Thoracic aorta (tissue), 2 donors: ENCODE measurements around the gene CAPN12. TPM values are rescaled to one million over a fixed set of nuclear protein-coding genes. Genes with fewer than 3 reads are reported as not detected.

Source experiments
- ATAC-seq: fragments of 150-250 bp; one replicate; pipeline ENCODE4 v1.8.0; 2017; ENCODE audit warnings: low read depth; ENCODE audit not compliant: insufficient number of reproducible peaks, low FRiP score
- DNase-seq: peaks from one replicate; pipeline ENCODE4 v3.0.0-alpha.2; 2020; ENCODE audit warnings: low spot score
- H3K27ac ChIP-seq, 2 donors: fragments of 200-600 bp; sonication (generic); 1 replicate in 1 of 2; 2 replicates in 1 of 2; pipeline ENCODE4 v1.5.1; 2016; ENCODE audit warnings: mild to moderate bottlenecking in 2 of 2, moderate library complexity in 2 of 2
- H3K27me3 ChIP-seq: fragments of 200-600 bp; sonication (generic); replicated peaks from 2 replicates; pipeline ENCODE4 v1.6.0; 2016; ENCODE audit warnings: mild to moderate bottlenecking; ENCODE audit not compliant: insufficient read depth
- H3K36me3 ChIP-seq: fragments of 200-600 bp; sonication (generic); one replicate; pipeline ENCODE4 v1.5.1; 2016
- H3K4me1 ChIP-seq, 2 donors: fragments of 200-600 bp; sonication (generic); 1 replicate in 1 of 2; 2 replicates in 1 of 2; pipeline versions ENCODE4 v1.5.1 to v1.6.0; 2016; ENCODE audit warnings: low read depth in 2 of 2, mild to moderate bottlenecking in 1 of 2; ENCODE audit not compliant: control insufficient read depth in 1 of 2
- H3K4me3 ChIP-seq: fragments of 200-600 bp; sonication (generic); 2 replicates; pipeline ENCODE4 v1.5.1; 2016; ENCODE audit warnings: mild to moderate bottlenecking
- H3K9me3 ChIP-seq: fragments of 200-600 bp; sonication (generic); 2 replicates; pipeline ENCODE4 v1.5.1; 2016
- CTCF ChIP-seq: fragments of 200-600 bp; sonication (generic); IDR thresholded peaks from one replicate; pipeline ENCODE4 v1.5.1; 2019; ENCODE audit warnings: antibody characterized with exemption
- total RNA-seq, 2 donors: library from RNA; depleted of rRNA; stranded (reverse); fragments of >200 nt; gene quantifications; one replicate each; pipeline versions ENCODE4 v1.1.0 to v1.2.3, GENCODE V29; 2016

CAPN12 gene
- total RNA-seq, 2 donors from 2014 or later = 0.81 to 2.1 TPM

GRCh38 chr19:38685666-38686529 lies 58.4 kb downstream of the CAPN12 start:
- ATAC-seq (peak; percentile 11), DNase-seq (no peak)
- H3K9me3 ChIP-seq = no peaks in the 10 kb centered on the region
- H3K36me3 ChIP-seq = no peaks in the 10 kb centered on the region
- peak overlapping the region; percentile 99 to 100 for H3K27ac ChIP-seq
- TF ChIP-seq CTCF = peak; percentile 66
- no peak overlapping the region for H3K4me3 ChIP-seq
- peaks cover 72 to 98% of the 10 kb centered on the region in 2 donors for H3K4me1 ChIP-seq
- H3K27me3 ChIP-seq = no peaks in the 10 kb centered on the region

GRCh38 chr19:38684862-38685665 lies 59.2 kb downstream of the CAPN12 start:
- TF ChIP-seq CTCF = no peak
- Histone ChIP-seq H3K4me3 (peak overlapping the region; percentile 15), H3K4me1 (peaks cover 73 to 98% of the 10 kb centered on the region in 2 donors), H3K36me3 (no peaks in the 10 kb centered on the region), H3K27me3 (no peaks in the 10 kb centered on the region), H3K27ac (peak overlapping the region; percentile 99 to 100), H3K9me3 (no peaks in the 10 kb centered on the region)
- ATAC-seq (no peak), DNase-seq (no peak)

- Histone ChIP-seq H3K4me3 (peak overlapping the region; percentile 24), H3K36me3 (no peaks in the 10 kb centered on the region), H3K4me1 (peaks cover 76 to 98% of the 10 kb centered on the region in 2 donors), H3K27ac (peak overlapping the region; percentile 99 to 100), H3K9me3 (no peaks in the 10 kb centered on the region), H3K27me3 (no peaks in the 10 kb centered on the region)
- TF ChIP-seq CTCF = no peak
- DNase-seq (peak; percentile 55), ATAC-seq (peak; percentile 29)
Measured at GRCh38 chr19:38684078-38684861, 60.0 kb downstream of the CAPN12 start.

- ATAC-seq (peak; percentile 14), DNase-seq (no peak)
- Histone ChIP-seq H3K4me1 (peaks cover 70 to 98% of the 10 kb centered on the region in 2 donors), H3K27me3 (no peaks in the 10 kb centered on the region), H3K4me3 (peak overlapping the region; percentile 24), H3K9me3 (no peaks in the 10 kb centered on the region), H3K27ac (peak overlapping the region; percentile 99 to 100), H3K36me3 (no peaks in the 10 kb centered on the region)
- no peak for TF ChIP-seq CTCF
Measured at GRCh38 chr19:38683393-38684077, 60.7 kb downstream of the CAPN12 start.
